Duodenal mucosa (tissue), 2 donors: Measurements from ENCODE around the gene ATRNL1.
"Not testable (repeated sequence)": the region's sequence is repeated elsewhere in the genome, so short reads cannot be mapped to it uniquely, and the experiment has no call there.

Experiments
- H3K27ac ChIP-seq: one replicate; pipeline ENCODE4 v1.7.0; 2013; ENCODE audit warnings: low read depth, low read length
- H3K27me3 ChIP-seq, 2 donors: one replicate each; pipeline ENCODE4 v1.7.0; 2013; ENCODE audit warnings: low read length in 2 of 2, control low read depth in 1 of 2; ENCODE audit not compliant: insufficient read depth in 2 of 2, control insufficient read depth in 1 of 2
- H3K36me3 ChIP-seq, 2 donors: one replicate each; pipeline ENCODE4 v1.7.0; 2013; ENCODE audit warnings: low read length in 2 of 2, control low read depth in 1 of 2; ENCODE audit not compliant: insufficient read depth in 2 of 2, control insufficient read depth in 1 of 2
- H3K4me1 ChIP-seq, 2 donors: one replicate each; pipeline ENCODE4 v1.7.0; 2013; ENCODE audit warnings: low read length in 2 of 2, control low read depth in 1 of 2; ENCODE audit not compliant: insufficient read depth in 2 of 2, control insufficient read depth in 1 of 2
- H3K4me3 ChIP-seq, 2 donors: one replicate each; pipeline ENCODE4 v1.7.0; 2013; ENCODE audit warnings: low read length in 2 of 2, low read depth in 1 of 2
- H3K9ac ChIP-seq, 2 donors: one replicate each; pipeline ENCODE4 v1.7.0; 2013; ENCODE audit warnings: low read length in 2 of 2, low read depth in 1 of 2
- H3K9me3 ChIP-seq, 2 donors: one replicate each; pipeline ENCODE4 v1.7.0; 2013; ENCODE audit warnings: low read length in 2 of 2, control low read depth in 1 of 2; ENCODE audit not compliant: control insufficient read depth in 1 of 2

Gene ATRNL1

GRCh38 chr10:115084277-115084850 lies 8.8 kb upstream of the ATRNL1 start:
- no peaks in the 10 kb centered on the region for H3K36me3 ChIP-seq
- no peak overlapping the region for H3K9ac ChIP-seq

GRCh38 chr10:115091161-115091560 lies 2.0 kb upstream of the ATRNL1 start:
- Histone ChIP-seq H3K36me3 (no peaks in the 10 kb centered on the region), H3K27ac (no peak overlapping the region), H3K9me3 (no peaks in the 10 kb centered on the region), H3K27me3 (peaks cover 36 to 44% of the 10 kb centered on the region in 2 donors), H3K9ac (no peak overlapping the region), H3K4me1 (no peaks in the 10 kb centered on the region), H3K4me3 (no peak overlapping the region)

More at GRCh38 chr10:115084277-115084850, 8.8 kb upstream of the ATRNL1 start:
- Histone ChIP-seq H3K27me3 (peaks cover 0 to 7% of the 10 kb centered on the region in 2 donors), H3K27ac (no peak overlapping the region), H3K4me3 (no peak overlapping the region), H3K4me1 (no peaks in the 10 kb centered on the region), H3K9me3 (peaks cover 0 to 1% of the 10 kb centered on the region in 2 donors)

- H3K4me1 ChIP-seq = no peaks in the 10 kb centered on the region
- peak overlapping the region in 1 of 2 donors; percentile 60 for H3K4me3 ChIP-seq
- H3K9me3 ChIP-seq = no peaks in the 10 kb centered on the region
- H3K27me3 ChIP-seq = peaks cover 36 to 49% of the 10 kb centered on the region in 2 donors
- H3K27ac ChIP-seq = no peak overlapping the region
- H3K36me3 ChIP-seq = no peaks in the 10 kb centered on the region
- no peak overlapping the region for H3K9ac ChIP-seq
Observed at GRCh38 chr10:115092258-115092554, 959 bp upstream of the ATRNL1 start.

DNA sequence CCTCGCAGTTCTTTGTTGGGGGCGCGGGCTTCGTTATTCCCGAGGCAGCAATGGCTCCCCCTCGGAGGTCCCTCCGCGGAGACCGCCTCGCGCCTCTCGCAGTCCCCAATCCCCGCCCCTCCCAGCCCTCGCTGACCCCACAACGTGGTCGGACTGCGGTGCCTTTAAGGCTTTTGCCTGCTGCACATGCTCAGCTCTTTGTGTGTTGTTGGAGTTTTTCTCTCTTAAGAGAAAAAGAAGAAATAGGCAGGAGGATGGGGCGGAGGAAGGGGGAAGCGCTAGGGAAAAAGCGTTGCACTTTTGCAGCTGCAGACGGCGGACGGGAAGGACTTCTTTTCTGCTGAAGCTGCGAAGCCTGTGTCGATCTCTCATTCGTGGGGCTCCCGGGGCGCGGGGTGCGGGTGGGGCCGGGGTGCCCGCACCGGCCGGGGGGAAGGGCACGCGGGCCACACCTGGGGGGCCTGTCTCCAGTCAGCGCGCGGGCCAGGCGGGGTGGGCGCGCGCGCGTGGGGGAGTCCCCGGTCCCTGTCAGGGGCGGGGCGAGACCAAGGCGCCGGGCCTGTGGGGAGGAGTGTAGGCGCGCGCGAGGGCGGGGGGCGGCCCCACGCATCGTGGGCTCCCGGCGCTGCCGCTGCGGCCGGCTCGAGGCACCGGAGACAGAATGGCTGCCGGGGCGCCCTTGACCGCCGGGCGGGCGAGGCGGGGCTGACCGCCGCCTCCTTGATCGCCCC lies 445 bp upstream of the ATRNL1 start:
- Histone ChIP-seq H3K4me1 (no peaks in the 10 kb centered on the region), H3K36me3 (no peaks in the 10 kb centered on the region), H3K4me3 (peak overlapping the region; percentile 55 to 60), H3K27ac (no peak overlapping the region), H3K9ac (no peak overlapping the region), H3K27me3 (peaks cover 36 to 49% of the 10 kb centered on the region in 2 donors), H3K9me3 (no peaks in the 10 kb centered on the region)

DNA sequence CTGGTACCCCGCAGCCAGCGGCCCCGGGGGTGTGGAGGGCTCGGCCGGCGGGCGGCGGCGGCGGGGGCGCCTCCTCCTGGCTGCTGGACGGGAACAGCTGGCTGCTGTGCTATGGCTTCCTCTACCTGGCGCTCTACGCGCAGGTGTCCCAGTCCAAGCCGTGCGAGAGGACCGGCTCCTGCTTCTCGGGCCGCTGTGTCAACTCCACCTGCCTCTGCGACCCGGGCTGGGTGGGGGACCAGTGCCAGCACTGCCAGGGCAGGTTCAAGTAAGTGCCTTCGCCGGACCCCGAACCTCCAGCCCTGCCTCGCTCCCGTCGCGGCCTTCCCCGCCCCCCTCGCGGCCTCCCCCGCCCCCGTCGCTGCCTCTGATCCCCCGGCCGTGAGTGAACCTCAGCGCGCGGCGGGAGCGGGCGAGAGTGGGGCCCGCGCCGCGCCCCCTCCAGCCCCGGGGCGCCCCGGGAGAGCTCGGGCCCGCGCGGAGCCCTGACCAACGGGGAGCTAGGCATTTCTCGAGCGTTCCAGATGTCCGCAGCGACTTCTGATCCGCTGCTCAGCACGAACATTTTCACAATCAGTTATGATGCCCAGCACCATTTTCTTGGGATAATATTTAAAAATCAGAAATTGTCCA lies 727 bp downstream of the ATRNL1 start:
- Histone ChIP-seq H3K9ac (no peak overlapping the region), H3K27ac (no peak overlapping the region), H3K4me1 (no peaks in the 10 kb centered on the region)

GRCh38 chr10:115094416-115095140 lies 1.4 kb downstream of the ATRNL1 start:
- Histone ChIP-seq H3K27ac (no peak overlapping the region), H3K4me1 (no peaks in the 10 kb centered on the region), H3K4me3 (no peak overlapping the region), H3K36me3 (no peaks in the 10 kb centered on the region), H3K9me3 (no peaks in the 10 kb centered on the region), H3K27me3 (peaks cover 36 to 41% of the 10 kb centered on the region in 2 donors), H3K9ac (no peak overlapping the region)

More for the DNA sequence above, 727 bp downstream of the ATRNL1 start:
- H3K9me3 ChIP-seq = no peaks in the 10 kb centered on the region
- peak overlapping the region; percentile 29 to 60 for H3K4me3 ChIP-seq
- no peaks in the 10 kb centered on the region for H3K36me3 ChIP-seq
- H3K27me3 ChIP-seq = peaks cover 36 to 47% of the 10 kb centered on the region in 2 donors

- Histone ChIP-seq H3K9ac (no peak overlapping the region), H3K4me1 (no peaks in the 10 kb centered on the region), H3K27me3 (peaks cover 36 to 41% of the 10 kb centered on the region in 2 donors), H3K36me3 (no peaks in the 10 kb centered on the region), H3K27ac (no peak overlapping the region), H3K4me3 (no peak overlapping the region), H3K9me3 (no peaks in the 10 kb centered on the region)
Observed at GRCh38 chr10:115095758-115096157, 2.6 kb downstream of the ATRNL1 start.

DNA sequence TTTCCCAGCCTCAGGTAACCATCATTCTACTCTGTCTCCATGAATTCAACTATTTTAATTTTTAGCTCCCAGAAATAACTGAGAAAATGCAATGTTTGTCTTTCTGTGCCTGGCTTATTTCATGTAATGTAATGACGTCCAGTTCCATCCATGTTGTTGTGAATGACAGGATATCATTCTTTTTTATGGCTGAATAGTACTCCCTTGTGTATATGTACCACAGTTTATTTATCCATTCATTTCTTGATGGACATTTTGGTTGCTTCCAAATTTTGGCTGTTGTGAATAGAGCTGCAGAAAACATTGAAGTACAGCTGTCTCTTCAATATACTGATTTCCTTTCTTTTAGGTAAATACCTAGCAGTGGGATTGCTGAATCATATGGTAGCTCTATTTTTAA lies 10.5 kb downstream of the ATRNL1 start:
- H3K36me3 ChIP-seq = no peaks in the 10 kb centered on the region
- H3K9ac ChIP-seq = no peak overlapping the region
- H3K4me3 ChIP-seq = no peak overlapping the region
- no peak overlapping the region for H3K27ac ChIP-seq
- H3K9me3 ChIP-seq = no peaks in the 10 kb centered on the region
- no peaks in the 10 kb centered on the region for H3K4me1 ChIP-seq
- no peaks in the 10 kb centered on the region for H3K27me3 ChIP-seq

GRCh38 chr10:115105411-115105810 lies 12.2 kb downstream of the ATRNL1 start:
- H3K4me3 ChIP-seq, H3K4me1 ChIP-seq, H3K27ac ChIP-seq, H3K9ac ChIP-seq, H3K9me3 ChIP-seq, H3K36me3 ChIP-seq, H3K27me3 ChIP-seq: not testable (repeated sequence)

DNA sequence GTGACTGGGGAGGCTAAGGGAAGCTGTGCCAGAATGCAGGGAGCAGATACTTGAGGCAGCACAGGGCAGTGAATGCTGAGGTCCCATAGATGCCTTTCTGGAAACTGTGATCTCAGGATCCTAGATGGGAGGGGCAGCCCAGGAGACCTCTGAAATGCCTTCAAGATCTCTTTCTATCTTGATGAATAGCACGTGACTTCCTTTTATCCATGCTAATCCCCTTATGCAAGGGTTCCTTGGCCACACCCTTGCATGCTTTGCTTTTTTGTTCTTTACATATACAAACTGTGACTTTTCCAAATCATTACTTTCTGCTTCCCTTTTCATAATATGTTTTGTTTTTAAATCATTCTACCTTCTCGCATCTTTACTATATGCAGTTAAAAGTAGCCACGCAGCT lies 14.7 kb downstream of the ATRNL1 start:
- Histone ChIP-seq H3K4me1 (no peaks in the 10 kb centered on the region), H3K9ac (no peak overlapping the region), H3K36me3 (no peaks in the 10 kb centered on the region), H3K9me3 (no peaks in the 10 kb centered on the region), H3K27ac (no peak overlapping the region), H3K27me3 (no peaks in the 10 kb centered on the region), H3K4me3 (no peak overlapping the region)
